Stimulated activated CD8-positive, alpha-beta memory T cell treated with anti-CD3 and anti-CD28 coated beads, Interleukin-15, amount 100 ng/mL, for 4 hours (primary cell): ENCODE results near the gene IER2.

Experiments used
- DNase-seq, 2 donors: peaks; one replicate each; pipeline ENCODE4 v3.0.0-alpha.2; 2020; ENCODE audit warnings: low read depth in 2 of 2

Gene IER2

GRCh38 chr19:13150187-13150930 lies at the start of gene IER2, which contains the start of gene STX10:
TSS of gene IER2 (plus strand) at chr19:13150411. CDS start at chr19:13153187, 2,776 bp downstream.
TSS of gene STX10 (minus strand) at chr19:13150375. CDS start at chr19:13150173, 202 bp downstream.
- peak; percentile 85 to 90 for DNase-seq

GRCh38 chr19:13100841-13101589 lies 49.2 kb upstream of the IER2 start:
- no peak for DNase-seq

GRCh38 chr19:13101590-13102415 lies 48.4 kb upstream of the IER2 start:
- DNase-seq = no peak

GRCh38 chr19:13102416-13102665 lies 47.9 kb upstream of the IER2 start:
- no peak for DNase-seq

- DNase-seq = no peak
These were observed 47.3 kb upstream of the IER2 start, which contains the start of gene LYL1 for GRCh38 chr19:13102666-13103580. TSS of gene LYL1 (minus strand) at chr19:13102858. CDS start at chr19:13101171, 1,687 bp downstream.

GRCh38 chr19:13103581-13104359 lies 46.4 kb upstream of the IER2 start:
- DNase-seq = no peak

GRCh38 chr19:13104360-13104847 lies 45.8 kb upstream of the IER2 start:
- DNase-seq = no peak

- DNase-seq = no peak
These were observed 45.1 kb upstream of the IER2 start for GRCh38 chr19:13104848-13105711.

- DNase-seq = no peak
These were observed 40.7 kb upstream of the IER2 start for GRCh38 chr19:13109361-13110098.

GRCh38 chr19:13110099-13110610 lies 40.1 kb upstream of the IER2 start:
- no peak for DNase-seq

- no peak for DNase-seq
These were observed 37.7 kb upstream of the IER2 start for GRCh38 chr19:13112555-13112954.

- no peak for DNase-seq
These were observed 34.3 kb upstream of the IER2 start for GRCh38 chr19:13115936-13116281.

GRCh38 chr19:13116282-13117175 lies 33.7 kb upstream of the IER2 start, which contains the start of gene TRMT1:
TSS of gene TRMT1 (minus strand) at chr19:13116740. CDS start at chr19:13116399, 341 bp downstream.
- DNase-seq = peak; percentile 77 to 90

- no peak for DNase-seq
These were observed 32.9 kb upstream of the IER2 start for GRCh38 chr19:13117176-13117771.

GRCh38 chr19:13117772-13118423 lies 32.3 kb upstream of the IER2 start, which contains the start of gene NACC1:
TSS of gene NACC1 (plus strand) at chr19:13118264. CDS start at chr19:13135208, 16,944 bp downstream.
- peak; percentile 73 to 81 for DNase-seq
